Kidney epithelial cell (primary cell): ENCODE results near the gene GDNF. TPM values are rescaled to one million over a fixed set of nuclear protein-coding genes. Genes with fewer than 3 reads are reported as not detected.

ENCODE experiments used
- DNase-seq: peaks from one replicate; pipeline ENCODE4 v3.0.0-alpha.2; 2010; ENCODE audit warnings: low read depth
- H3K27me3 ChIP-seq: 2 replicates; pipeline ENCODE4 v1.6.0; 2011; ENCODE audit warnings: low read length; ENCODE audit not compliant: control insufficient read depth, insufficient read depth
- H3K36me3 ChIP-seq: 2 replicates; pipeline ENCODE4 v1.5.1; 2011; ENCODE audit warnings: low read length; ENCODE audit not compliant: control insufficient read depth, insufficient read depth
- H3K4me3 ChIP-seq: 2 replicates; pipeline ENCODE4 v1.5.1; 2011; ENCODE audit warnings: low read depth, mild to moderate bottlenecking, control low read depth, low read length
- total RNA-seq: library from RNA; depleted of rRNA; stranded (reverse); fragments of >200 nt; gene quantifications from 2 replicates; pipeline ENCODE4 v1.2.3, GENCODE V29; 2015
- TF ChIP-seq, protein P1 (sequence below): IDR thresholded peaks from 2 replicates; pipeline ENCODE4 v1.5.1; 2011; ENCODE audit warnings: mild to moderate bottlenecking, moderate library complexity, low read length, control low read depth, inconsistent platforms; ENCODE audit not compliant: insufficient read depth, poor library complexity, severe bottlenecking

The GDNF gene
- total RNA-seq, 1 donor from 2014 or later: 1.0 TPM

DNA sequence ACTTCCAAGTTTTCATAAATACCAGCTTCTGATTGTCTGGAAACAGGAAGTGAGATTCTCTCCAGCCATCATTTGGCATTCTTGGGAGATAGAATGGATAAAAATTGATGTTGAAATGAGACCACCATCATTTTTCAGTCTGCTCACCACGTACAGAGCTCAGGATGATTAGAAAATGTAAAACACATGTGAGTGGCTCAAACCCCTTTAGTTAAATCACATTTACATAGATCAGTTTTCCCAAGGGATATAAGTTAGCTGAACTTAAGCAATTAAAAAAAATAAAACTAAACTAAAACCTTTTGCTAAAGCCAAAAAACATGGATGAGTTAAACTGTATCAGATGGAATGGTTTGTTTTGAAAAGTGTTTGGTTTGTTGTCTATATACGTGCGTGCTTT is 37.1 kb upstream of the GDNF start:
- Histone ChIP-seq H3K36me3 (no peaks in the 10 kb centered on the region), H3K27me3 (no peaks in the 10 kb centered on the region), H3K4me3 (no peak overlapping the region)
- TF ChIP-seq, protein P1, sequence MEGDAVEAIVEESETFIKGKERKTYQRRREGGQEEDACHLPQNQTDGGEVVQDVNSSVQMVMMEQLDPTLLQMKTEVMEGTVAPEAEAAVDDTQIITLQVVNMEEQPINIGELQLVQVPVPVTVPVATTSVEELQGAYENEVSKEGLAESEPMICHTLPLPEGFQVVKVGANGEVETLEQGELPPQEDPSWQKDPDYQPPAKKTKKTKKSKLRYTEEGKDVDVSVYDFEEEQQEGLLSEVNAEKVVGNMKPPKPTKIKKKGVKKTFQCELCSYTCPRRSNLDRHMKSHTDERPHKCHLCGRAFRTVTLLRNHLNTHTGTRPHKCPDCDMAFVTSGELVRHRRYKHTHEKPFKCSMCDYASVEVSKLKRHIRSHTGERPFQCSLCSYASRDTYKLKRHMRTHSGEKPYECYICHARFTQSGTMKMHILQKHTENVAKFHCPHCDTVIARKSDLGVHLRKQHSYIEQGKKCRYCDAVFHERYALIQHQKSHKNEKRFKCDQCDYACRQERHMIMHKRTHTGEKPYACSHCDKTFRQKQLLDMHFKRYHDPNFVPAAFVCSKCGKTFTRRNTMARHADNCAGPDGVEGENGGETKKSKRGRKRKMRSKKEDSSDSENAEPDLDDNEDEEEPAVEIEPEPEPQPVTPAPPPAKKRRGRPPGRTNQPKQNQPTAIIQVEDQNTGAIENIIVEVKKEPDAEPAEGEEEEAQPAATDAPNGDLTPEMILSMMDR: no peak
- no peak for DNase-seq

DNA sequence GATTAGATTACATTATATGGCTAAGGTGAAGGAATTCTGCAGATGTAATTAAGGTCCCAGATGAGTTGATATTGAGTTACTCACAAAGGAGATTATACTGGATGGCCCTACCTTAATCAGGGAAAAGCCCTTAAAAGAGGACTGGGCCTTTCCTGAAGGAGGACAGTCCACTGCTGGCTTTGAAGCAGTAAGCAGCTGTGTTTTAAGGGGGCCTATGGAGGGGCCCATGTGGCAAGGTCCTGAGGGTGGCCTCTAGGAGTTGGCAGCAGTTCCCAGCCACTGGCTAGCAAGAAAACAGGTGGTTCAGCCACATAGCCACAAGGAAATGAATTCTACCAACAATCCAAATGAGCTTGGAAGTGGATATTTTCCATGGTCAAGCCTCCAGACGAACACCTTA is 36.4 kb upstream of the GDNF start:
- TF ChIP-seq, protein P1: no peak
- H3K27me3 ChIP-seq: no peaks in the 10 kb centered on the region
- no peak overlapping the region for H3K4me3 ChIP-seq
- H3K36me3 ChIP-seq: no peaks in the 10 kb centered on the region
- no peak for DNase-seq

DNA sequence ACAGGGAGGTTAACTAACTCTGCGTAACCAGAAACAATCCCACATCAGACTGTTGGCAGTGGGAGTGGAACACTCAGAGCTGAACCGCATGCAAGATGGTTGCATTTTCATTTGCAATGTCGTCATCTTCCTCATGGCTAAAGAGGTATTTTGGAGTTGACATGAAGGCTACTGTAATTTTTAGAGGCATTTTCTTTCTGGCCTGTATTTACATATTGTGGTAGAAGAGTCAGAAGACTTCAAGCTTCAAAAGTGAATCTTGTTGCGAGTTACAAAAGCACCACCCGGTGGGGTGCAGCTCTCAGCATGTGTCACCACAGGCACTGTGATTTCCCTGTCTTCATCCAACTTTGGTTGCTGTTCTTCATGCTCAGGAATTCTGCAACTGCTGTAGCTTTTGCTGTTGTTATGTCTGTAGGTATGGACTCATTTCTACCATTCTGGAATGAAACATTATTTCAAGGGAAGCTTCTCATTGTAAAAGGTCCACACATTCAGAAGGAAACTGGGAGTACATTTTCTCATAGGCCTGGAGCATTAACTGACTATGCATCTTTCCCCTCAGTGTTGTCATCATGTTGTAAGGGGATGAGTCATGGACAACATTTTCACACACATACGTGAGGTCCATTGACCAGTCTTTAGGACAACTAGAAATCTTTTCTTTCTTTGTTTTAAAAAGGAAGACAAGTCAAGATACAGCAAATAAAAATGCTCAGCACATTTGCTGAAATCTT is 35.4 kb upstream of the GDNF start:
- no peak overlapping the region for H3K4me3 ChIP-seq
- no peaks in the 10 kb centered on the region for H3K27me3 ChIP-seq
- TF ChIP-seq, protein P1: no peak
- no peaks in the 10 kb centered on the region for H3K36me3 ChIP-seq
- DNase-seq: no peak

DNA sequence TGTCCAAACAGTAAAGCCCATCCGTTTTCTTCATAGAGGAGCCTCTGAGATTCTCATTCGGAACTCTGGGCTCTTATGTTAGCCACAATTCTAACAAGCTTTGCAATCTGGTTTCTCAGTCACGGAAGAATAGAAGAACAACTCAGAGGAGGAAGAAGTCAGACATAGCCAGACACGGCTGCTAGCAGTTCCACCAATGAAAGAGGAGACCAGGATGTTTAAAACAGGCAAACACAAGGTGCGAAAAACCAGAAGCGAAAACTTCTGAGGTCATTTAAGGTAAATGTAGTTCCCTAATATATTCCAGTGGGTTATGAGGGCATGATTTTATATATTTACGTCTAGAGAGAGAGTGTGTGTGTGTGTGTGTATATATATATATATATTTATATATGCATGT is 34.1 kb upstream of the GDNF start:
- H3K27me3 ChIP-seq: no peaks in the 10 kb centered on the region
- no peaks in the 10 kb centered on the region for H3K36me3 ChIP-seq
- TF ChIP-seq, protein P1: no peak
- DNase-seq: no peak
- H3K4me3 ChIP-seq: no peak overlapping the region

DNA sequence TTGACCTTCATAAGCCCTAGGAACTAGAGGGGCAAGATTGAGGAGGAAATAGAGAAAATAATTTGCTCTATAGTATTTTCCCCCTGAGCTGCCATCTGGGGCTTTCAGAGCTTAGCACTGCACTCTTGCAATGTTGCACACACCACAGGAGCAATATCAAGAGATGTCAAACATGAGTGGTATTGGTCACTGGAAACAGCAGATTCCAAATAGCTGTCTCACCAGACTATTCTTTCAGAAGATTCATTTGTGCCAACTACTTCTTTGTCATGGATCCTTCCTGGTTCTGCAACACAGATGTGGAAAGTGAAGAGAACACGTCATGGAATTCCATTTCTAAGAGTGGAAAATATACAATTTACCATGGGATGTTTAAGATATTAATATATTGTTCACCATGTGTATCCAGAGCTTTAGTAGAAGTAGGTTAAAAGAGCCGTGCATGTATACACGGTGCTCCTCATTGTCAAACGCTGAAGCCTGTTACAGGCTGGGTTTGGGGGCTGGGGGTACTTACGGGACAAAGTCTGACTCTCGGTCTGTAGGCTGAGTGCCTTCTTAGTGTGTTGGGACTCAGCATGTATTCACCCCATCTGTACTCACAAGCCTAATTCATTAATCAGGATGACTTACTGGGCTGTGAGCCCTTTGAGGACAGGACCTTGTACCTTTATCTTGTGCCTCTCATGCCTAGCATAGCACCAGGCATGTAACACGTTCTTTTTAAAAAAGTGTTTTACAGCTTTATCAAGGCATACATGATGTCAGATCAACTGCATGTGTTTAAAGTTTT is 31.4 kb upstream of the GDNF start:
- no peak for DNase-seq
- H3K4me3 ChIP-seq: no peak overlapping the region
- no peaks in the 10 kb centered on the region for H3K27me3 ChIP-seq
- H3K36me3 ChIP-seq: no peaks in the 10 kb centered on the region
- TF ChIP-seq, protein P1: no peak
